GM12878 (cell line): ENCODE measurements around the gene CBARP. TPM values are rescaled to one million over a fixed set of nuclear protein-coding genes. Genes with fewer than 3 reads are reported as not detected.
A peak's percentile ranks its signal among the peaks of the same experiment; 100 is the strongest.

ENCODE experiments used
- ATAC-seq: fragments of 200-7000 bp; cut with Tn5 transposase; 3 replicates; pipeline ENCODE4 v1.9.1; 2020; ENCODE audit warnings: mild to moderate bottlenecking, moderate library complexity
- BruUV-seq: library from RNA; stranded (reverse); fragments of 400-500 nt; replicated peaks from 2 replicates; lab custom pipeline; 2021; lab: Mats Ljungman, UMichigan
- CTCF ChIA-PET: fragments of 300-600 bp; sonication (Branson Sonifier 250); formaldehyde crosslinking; extraction: SDS; loops from one replicate; lab custom pipeline; 2021; ENCODE audit warnings: inconsistent platforms; lab: Yijun Ruan, JAX
- POLR2A ChIA-PET: fragments of 350-600 bp; formaldehyde crosslinking; extraction: SDS; loops from one replicate; lab custom pipeline; 2021; ENCODE audit warnings: inconsistent platforms; lab: Charles Lee
- RAD21 ChIA-PET: fragments of 300-600 bp; sonication (Branson Sonifier 250); formaldehyde crosslinking; loops from one replicate; lab custom pipeline; 2023; ENCODE audit warnings: antibody characterized with exemption; ENCODE audit not compliant: unreplicated experiment; lab: Charles Lee
- SMC1A ChIA-PET: fragments of 300-600 bp; sonication (Branson Sonifier 250); formaldehyde crosslinking; loops from one replicate; lab custom pipeline; 2023; ENCODE audit not compliant: unreplicated experiment, uncharacterized antibody; lab: Charles Lee
- DNase-seq: peaks from one replicate; pipeline ENCODE4 v3.0.0-alpha.2; 2011; ENCODE audit warnings: low read depth, low spot score
- FAIRE-seq: peaks from 3 replicates; lab custom pipeline; 2011; peaks lifted over from hg19 to GRCh38; lab: Jason Lieb, UNC
- H2AFZ ChIP-seq: 2 replicates; pipeline ENCODE4 v1.6.0; 2011; ENCODE audit warnings: low read depth, low read length, control low read depth; ENCODE audit not compliant: control insufficient read depth
- H3K27ac ChIP-seq: 2 replicates; pipeline ENCODE4 v1.5.1; 2011; ENCODE audit warnings: control low read depth; ENCODE audit not compliant: control insufficient read depth, insufficient read depth
- H3K27me3 ChIP-seq, 2 experiments: replicated peaks in 1 of 2; 2 replicates each; pipeline versions ENCODE4 v1.6.0 to v1.6.1; 2011; ENCODE audit warnings: low read length in 1 of 2; ENCODE audit not compliant: control insufficient read depth in 2 of 2, insufficient read depth in 2 of 2
- H3K36me3 ChIP-seq, 2 experiments: 2 replicates each; pipeline ENCODE4 v1.5.1; 2011; ENCODE audit warnings: low read length in 1 of 2; ENCODE audit not compliant: control insufficient read depth in 2 of 2, insufficient read depth in 2 of 2
- H3K4me1 ChIP-seq: 2 replicates; pipeline ENCODE4 v1.6.1; 2011; ENCODE audit warnings: mild to moderate bottlenecking, low read length, moderate library complexity, mixed read lengths; ENCODE audit not compliant: control insufficient read depth, insufficient read depth
- H3K4me2 ChIP-seq: 2 replicates; pipeline ENCODE4 v1.6.0; 2011; ENCODE audit warnings: control low read depth; ENCODE audit not compliant: control insufficient read depth, insufficient read depth
- H3K4me3 ChIP-seq: fragments of 200-600 bp; sonication (generic); 2 replicates; pipeline ENCODE4 v1.5.1; 2016
- H3K79me2 ChIP-seq: 2 replicates; pipeline ENCODE4 v1.6.0; 2011; ENCODE audit warnings: low read length; ENCODE audit not compliant: control insufficient read depth, insufficient read depth
- H3K9ac ChIP-seq: 2 replicates; pipeline ENCODE4 v1.8.0; 2011; ENCODE audit warnings: low read length, control low read depth, mixed read lengths; ENCODE audit not compliant: control insufficient read depth, insufficient read depth
- H3K9me3 ChIP-seq: replicated peaks from 3 replicates; pipeline ENCODE4 v1.5.1; 2011; ENCODE audit warnings: mild to moderate bottlenecking, low read length; ENCODE audit not compliant: control insufficient read depth, insufficient read depth
- H4K20me1 ChIP-seq: 2 replicates; pipeline ENCODE4 v1.6.0; 2011; ENCODE audit not compliant: control insufficient read depth, insufficient read depth
- ETV6 ChIP-seq, 2 experiments: fragments of 450-650 bp in 1 of 2; IDR thresholded peaks in 1 of 2; conservative IDR thresholded peaks in 1 of 2; 2 replicates each; pipeline ENCODE4 v1.6.1; 2014; ENCODE audit warnings: antibody characterized with exemption in 1 of 2, borderline replicate concordance in 1 of 2, low read depth in 1 of 2, mild to moderate bottlenecking in 1 of 2, moderate library complexity in 1 of 2
- HDAC2 ChIP-seq: fragments of 200-600 bp; sonication (generic); IDR thresholded peaks from 2 replicates; pipeline ENCODE4 v1.6.1; 2017
- MTA3 ChIP-seq: IDR thresholded peaks from 2 replicates; pipeline ENCODE4 v1.6.1; 2012; ENCODE audit warnings: low read length, inconsistent platforms, borderline replicate concordance
- MXI1 ChIP-seq: fragments of 150-350 bp; IDR thresholded peaks from 2 replicates; pipeline ENCODE4 v1.6.1; 2011; ENCODE audit warnings: low read depth, mild to moderate bottlenecking, inconsistent platforms, low read length, improper control_type of control experiment
- NR2C2 ChIP-seq: IDR thresholded peaks from 2 replicates; pipeline ENCODE4 v1.6.1; 2011; ENCODE audit warnings: borderline replicate concordance, low read depth; ENCODE audit not compliant: control insufficient read depth, insufficient read length
- PAX8 ChIP-seq: fragments of 450-650 bp; IDR thresholded peaks from 2 replicates; pipeline ENCODE4 v1.6.1; 2017; ENCODE audit warnings: mild to moderate bottlenecking, moderate library complexity
- POLR2A ChIP-seq: IDR thresholded peaks from 2 replicates; pipeline ENCODE4 v1.6.1; 2011; ENCODE audit warnings: low read depth, mild to moderate bottlenecking, low read length
- POLR2AphosphoS5 ChIP-seq: IDR thresholded peaks from 2 replicates; pipeline ENCODE4 v1.6.1; 2011; ENCODE audit warnings: mild to moderate bottlenecking, low read length, inconsistent platforms
- SREBF2 ChIP-seq: IDR thresholded peaks from 2 replicates; pipeline ENCODE4 v1.6.1; 2012; ENCODE audit warnings: mild to moderate bottlenecking, low read length
- TCF12 ChIP-seq: IDR thresholded peaks from 2 replicates; pipeline ENCODE4 v1.6.1; 2011; ENCODE audit warnings: low read depth, mild to moderate bottlenecking, low read length
- WGBS: methylation state at CpG from one replicate; pipeline ENCODE4 v1.1.6; 2016; ENCODE audit warnings: low lambda C conversion rate; ENCODE audit not compliant: insufficient replicate concordance, insufficient coverage; ENCODE audit errors: missing lambda C conversion rate; 5-methylcytosine and 5-hydroxymethylcytosine counted together
- in situ Hi-C: fragments of 300-500 bp; cut with MboI; formaldehyde crosslinking; loops from 9 replicates; pipeline ENCODE4 v1.14.3; 2018; ENCODE audit warnings: mixed read lengths
- intact Hi-C: fragments of 100-400 bp; cut with micrococcal nuclease; formaldehyde crosslinking; loops from one replicate; pipeline ENCODE4 v1.14.2; 2022; ENCODE audit not compliant: unreplicated experiment
- polyA plus RNA-seq, 11 experiments: library from polyadenylated mRNA; depleted of rRNA in 4 of 11; unstranded in 6 of 11; stranded (reverse) in 5 of 11; fragments of >200 nt; fragmentation: Nextera tagmentation in 4 of 11; fragmentation: Illumina TruSeq in 1 of 11; extraction: Ambion mirVana in 4 of 11; extraction: Trizol in 1 of 11; gene quantifications; 1 replicate in 1 of 11; 2 replicates in 10 of 11; pipeline versions ENCODE4 v1.2.1 to v1.2.3, GENCODE V29; 2011 to 2016; ENCODE audit warnings: inconsistent platforms in 2 of 11, missing spikeins in 2 of 11, low read depth in 1 of 11
- total RNA-seq, 4 experiments: library from RNA; depleted of rRNA in 3 of 4; stranded (reverse); fragments of >200 nt in 3 of 4; fragmentation: Illumina TruSeq in 1 of 4; extraction: Trizol in 1 of 4; gene quantifications; 2 replicates each; pipeline versions ENCODE4 v1.2.1 to v1.2.3, GENCODE V29; 2013 to 2021

The CBARP gene
- total and polyA plus RNA-seq, 10 of the 15 experiments (the other 5 are each of a cell fraction or from before 2014, with no cell fraction given), result 0.04 to 0.59 (median 0.18) TPM; not detected in 3

- RAD21 ChIA-PET, result interaction anchor here (1.2 kb wide), 1 partner anchor 27 kb away, joined by 3 read pairs; no protein-coding TSS in a partner anchor
- no peak for FAIRE-seq
- TF ChIP-seq POLR2A, result peak; percentile 51; the same call in 1 of the 2 replicates
- TF ChIP-seq MTA3, result no peak
- peak; percentile 23; the same call in 1 of the 2 replicates for TF ChIP-seq POLR2AphosphoS5
- TF ChIP-seq, all 136 proteins: peak for 2
- no peak overlapping the region for H2AFZ ChIP-seq
- H3K9ac ChIP-seq, result no peak overlapping the region
- BruUV-seq, result no TSS peak
- no peak for DNase-seq
- H3K27ac ChIP-seq, result no peak overlapping the region
- WGBS, result 93% methylated on average over 37 of the region's 37 CpGs
- H3K9me3 ChIP-seq, result no peaks in the 10 kb centered on the region
- ChIA-PET POLR2A (interaction anchor here (0.5 to 1.0 kb wide), 4 partner anchors 19 to 175 kb away, joined by 3 to 6 read pairs (median 4); no protein-coding TSS in a partner anchor), SMC1A (interaction anchor here (0.7 kb wide), 1 partner anchor 28 kb away, joined by 3 read pairs; no protein-coding TSS in a partner anchor), CTCF (interaction anchor here (4.0 kb wide), 1 partner anchor 28 kb away, joined by 32 read pairs; no protein-coding TSS in a partner anchor)
- in situ Hi-C loops, result no loop called here
- no peaks in the 10 kb centered on the region; the same call in 1 of the 2 replicates for H4K20me1 ChIP-seq
- H3K79me2 ChIP-seq, result peaks cover 66% of the 10 kb centered on the region
- peak overlapping the region; percentile 98 for H3K4me3 ChIP-seq
- H3K4me2 ChIP-seq, result peak overlapping the region; percentile 99
- intact Hi-C loops, result no loop called here
- H3K36me3 ChIP-seq, result peaks cover 34 to 35% of the 10 kb centered on the region in 2 experiments
- ATAC-seq, result no peak
- peaks cover 36% of the 10 kb centered on the region for H3K4me1 ChIP-seq
- H3K27me3 ChIP-seq, result no peaks in the 10 kb centered on the region
Observed at GRCh38 chr19:1271528-1272422, 34.0 kb upstream of the CBARP start.

GRCh38 chr19:1270854-1271527 is 33.2 kb upstream of the CBARP start:
- ChIA-PET POLR2A (interaction anchor here (0.5 to 1.0 kb wide), 3 partner anchors 18 to 174 kb away, joined by 3 to 6 read pairs (median 4); no protein-coding TSS in a partner anchor), CTCF (interaction anchor here (4.0 kb wide), 1 partner anchor 27 kb away, joined by 32 read pairs; no protein-coding TSS in a partner anchor), RAD21 (no interaction called here), SMC1A (no interaction called here)
- H3K27me3 ChIP-seq, result no peaks in the 10 kb centered on the region
- H3K36me3 ChIP-seq, result peaks cover 34 to 35% of the 10 kb centered on the region in 2 experiments
- 32% methylated on average over 26 of the region's 26 CpGs for WGBS
- H3K4me2 ChIP-seq, result peak overlapping the region; percentile 99
- peak overlapping the region; percentile 98 for H3K9ac ChIP-seq
- H3K9me3 ChIP-seq, result no peaks in the 10 kb centered on the region
- peaks cover 58% of the 10 kb centered on the region for H3K79me2 ChIP-seq
- in situ Hi-C loops, result no loop called here
- peak overlapping the region; percentile 98 for H3K4me3 ChIP-seq
- no TSS peak for BruUV-seq
- H4K20me1 ChIP-seq, result no peaks in the 10 kb centered on the region; the same call in 1 of the 2 replicates
- intact Hi-C loops, result no loop called here
- H3K4me1 ChIP-seq, result peaks cover 35% of the 10 kb centered on the region
- ATAC-seq (no peak), DNase-seq (no peak), FAIRE-seq (peak; percentile 41)
- H2AFZ ChIP-seq, result no peak overlapping the region
- peak overlapping the region; percentile 98; the same call in 1 of the 2 replicates for H3K27ac ChIP-seq
- TF ChIP-seq POLR2A (peak; percentile 55), HDAC2 (no peak), PAX8 (no peak), MXI1 (no peak), ETV6 (conservative IDR thresholded peaks at IDR 0.05 in 1 of 2, IDR thresholded peaks at IDR 0.05 in 1 of 2; ENCODE audit: borderline replicate concordance in 1 of 2, low read depth in 1 of 2) (no peak), TCF12 (no peak), SREBF2 (no peak), POLR2AphosphoS5 (peak; percentile 35; the same call in 1 of the 2 replicates), NR2C2 (no peak)
